DMS53 (cell line): ENCODE measurements around the gene RNF130.

Experiments used
- DNase-seq: peaks from one replicate; lab custom pipeline; 2025; lab: John Stamatoyannopoulos, UW

The RNF130 gene

GRCh38 chr5:179915406-179915935 lies 156.1 kb downstream of the RNF130 start:
- DNase-seq, result no peak

GRCh38 chr5:179914032-179914755 lies 157.4 kb downstream of the RNF130 start:
- DNase-seq, result peak; percentile 85

- no peak for DNase-seq
These were observed 158.1 kb downstream of the RNF130 start for GRCh38 chr5:179913461-179913860.

DNA sequence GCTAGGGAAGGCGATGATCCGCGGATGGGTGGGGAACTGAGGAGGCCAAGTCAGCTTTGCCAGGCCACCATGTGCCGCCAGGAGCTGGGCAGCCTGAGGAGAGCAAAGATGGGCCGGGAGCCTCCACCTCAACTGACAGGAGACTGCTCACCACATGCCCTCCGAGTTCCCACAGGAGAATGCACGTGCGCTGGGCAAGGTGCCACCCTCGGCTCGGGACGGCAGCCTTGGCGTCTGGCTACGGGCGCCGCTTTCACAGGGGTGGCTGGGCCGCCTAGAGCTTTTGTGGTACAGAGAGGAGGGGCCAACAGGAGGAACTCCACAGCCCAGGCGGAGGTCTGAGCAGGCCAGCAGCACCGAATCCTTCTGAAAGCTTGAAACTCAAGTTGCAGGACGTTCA lies 158.6 kb downstream of the RNF130 start:
- DNase-seq, result no peak

DNA sequence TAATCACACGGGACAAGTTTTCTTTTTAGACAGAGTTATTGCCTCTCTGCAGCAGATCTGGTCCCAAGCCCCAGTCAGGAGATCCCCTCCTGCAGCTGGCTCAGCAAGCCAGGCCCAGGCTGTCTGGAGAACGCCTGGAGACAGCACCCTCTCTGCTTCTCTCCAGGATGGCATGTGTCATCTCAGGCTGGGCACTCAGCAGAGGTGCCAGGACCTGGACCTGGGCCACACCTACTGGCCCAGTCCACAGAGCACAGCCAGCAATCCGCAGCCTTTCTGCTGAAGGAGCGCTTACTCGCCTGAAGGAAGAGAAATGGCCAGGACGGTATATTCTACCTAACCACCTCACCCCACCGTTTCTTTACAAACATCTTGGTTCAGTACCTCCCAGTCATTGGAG lies 159.2 kb downstream of the RNF130 start:
- no peak for DNase-seq

- no peak for DNase-seq
These were observed 162.3 kb downstream of the RNF130 start for GRCh38 chr5:179909224-179909623.

DNA sequence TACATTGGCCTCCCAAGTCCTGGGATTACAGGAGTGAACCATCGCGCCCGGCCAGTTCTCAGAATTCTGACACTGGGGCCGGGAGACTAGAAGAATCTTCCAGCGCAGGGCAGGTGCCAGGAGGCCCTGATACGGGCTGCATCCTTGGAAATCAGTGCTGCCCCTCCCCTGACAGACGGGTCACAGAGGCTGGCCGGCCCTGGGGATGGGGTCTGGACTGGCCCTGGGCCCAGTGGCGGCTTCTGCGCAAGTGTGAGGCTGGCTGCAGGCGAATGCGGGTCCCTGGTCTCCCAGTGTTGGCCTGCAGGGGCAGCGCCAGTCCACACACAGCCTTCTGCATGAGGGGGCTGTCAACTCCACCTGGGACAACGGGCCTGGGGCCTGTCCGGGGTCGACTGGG lies 163.0 kb downstream of the RNF130 start:
- peak; percentile 30 for DNase-seq

- DNase-seq, result peak; percentile 91
These were observed 163.8 kb downstream of the RNF130 start, which contains the start of gene TBC1D9B for GRCh38 chr5:179907556-179908324. TSS of gene TBC1D9B (minus strand) at chr5:179907897. CDS start at chr5:179907821, 76 bp downstream.

DNA sequence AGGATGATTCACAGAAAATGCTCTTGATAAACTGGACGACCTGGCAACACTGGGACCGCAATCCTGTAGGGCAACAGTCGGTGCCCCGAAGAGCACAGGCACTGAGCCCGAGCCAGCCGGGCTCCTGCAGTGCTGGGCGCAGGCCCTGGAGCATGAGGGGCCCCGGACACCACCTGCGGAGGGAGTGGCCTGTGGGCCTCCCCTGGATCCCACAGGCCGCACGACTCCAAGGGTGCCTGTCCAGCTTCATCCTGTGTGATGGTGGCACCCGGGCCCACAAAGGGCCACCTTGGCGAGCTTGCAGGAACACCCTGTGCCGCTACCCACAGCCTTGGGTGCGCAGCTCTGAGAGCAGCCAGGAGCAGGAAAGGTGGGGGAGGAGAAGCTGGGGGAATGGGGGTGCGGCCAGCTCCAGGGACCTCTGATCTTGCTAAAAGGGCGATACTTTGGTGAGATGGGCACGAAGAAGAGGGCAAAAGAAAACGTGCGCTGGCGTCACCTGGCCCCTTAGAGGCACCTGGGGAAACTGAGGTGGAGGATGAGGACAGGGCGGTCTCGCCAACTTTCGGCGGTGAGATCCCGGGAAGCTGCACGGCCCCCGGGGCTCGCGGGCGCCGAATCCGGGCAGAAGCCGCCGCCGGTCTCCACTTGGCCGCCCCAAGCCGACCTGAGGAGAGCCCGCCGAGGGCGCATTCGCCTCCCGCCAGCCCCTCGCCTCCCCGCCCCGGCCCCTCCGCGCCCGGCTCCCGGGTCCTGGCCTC lies 164.6 kb downstream of the RNF130 start:
- peak; percentile 58 for DNase-seq

DNA sequence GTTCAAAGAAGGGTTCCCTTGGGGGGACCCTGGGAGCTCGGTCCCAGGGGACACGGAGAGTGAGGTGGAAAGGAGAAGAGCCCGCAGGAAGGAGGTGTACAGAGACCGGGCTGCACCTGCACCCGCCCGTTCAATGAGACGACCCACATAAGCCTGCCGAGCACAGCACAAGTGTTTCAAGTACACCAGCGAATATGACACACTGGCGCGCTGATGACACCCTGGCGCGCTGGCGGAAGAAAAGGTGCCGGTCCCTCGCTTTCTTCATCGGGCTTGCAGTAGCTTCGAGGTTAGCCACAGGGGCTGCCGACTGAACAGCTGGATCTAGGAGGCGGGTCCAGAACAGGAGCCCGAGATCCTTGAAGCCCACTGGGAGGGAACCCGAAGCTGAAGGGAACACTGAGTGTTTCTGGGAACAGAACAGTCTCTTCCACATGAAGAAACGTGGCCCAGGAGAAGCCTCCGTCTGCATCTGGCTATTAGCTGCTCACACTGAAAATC lies 165.2 kb downstream of the RNF130 start:
- no peak for DNase-seq

- DNase-seq, result no peak
These were observed 166.4 kb downstream of the RNF130 start for GRCh38 chr5:179905161-179905560.
